Coronary artery (tissue), 2 donors: ENCODE measurements around the gene THSD7A.

Experiments used
- DNase-seq: peaks from one replicate; pipeline ENCODE4 v3.0.0-alpha.2; 2017; ENCODE audit warnings: low spot score
- H3K27ac ChIP-seq, 2 donors: fragments of 200-600 bp; sonication (generic); one replicate each; pipeline ENCODE4 v1.5.1; 2016 to 2019
- H3K4me3 ChIP-seq: fragments of 200-600 bp; sonication (generic); 2 replicates; pipeline ENCODE4 v1.5.1; 2016; ENCODE audit warnings: mild to moderate bottlenecking, moderate library complexity
- TF ChIP-seq, protein P1 (sequence below): fragments of 200-600 bp; sonication (generic); IDR thresholded peaks from one replicate; pipeline ENCODE4 v1.5.1; 2019; ENCODE audit warnings: antibody characterized with exemption

Gene THSD7A

DNA sequence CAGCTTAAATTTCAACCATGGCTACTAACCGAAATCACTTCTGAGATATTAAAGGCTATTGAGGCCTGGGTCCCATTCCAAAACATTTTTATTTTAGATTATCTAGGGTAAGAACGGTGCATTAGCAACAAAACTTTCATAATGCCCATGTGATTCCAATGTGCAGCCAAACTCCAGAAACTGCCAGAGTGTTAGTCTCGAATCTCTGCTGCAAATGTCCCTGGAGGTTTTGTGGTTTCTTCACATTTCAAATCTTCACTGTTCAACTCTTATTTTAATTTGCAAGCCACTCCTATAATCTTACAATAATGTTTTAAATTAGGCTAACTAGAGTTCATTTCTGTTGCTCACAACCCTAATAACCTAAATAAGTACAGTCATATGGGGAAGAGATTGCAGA lies 501.3 kb downstream of the THSD7A start:
- TF ChIP-seq, protein P1, sequence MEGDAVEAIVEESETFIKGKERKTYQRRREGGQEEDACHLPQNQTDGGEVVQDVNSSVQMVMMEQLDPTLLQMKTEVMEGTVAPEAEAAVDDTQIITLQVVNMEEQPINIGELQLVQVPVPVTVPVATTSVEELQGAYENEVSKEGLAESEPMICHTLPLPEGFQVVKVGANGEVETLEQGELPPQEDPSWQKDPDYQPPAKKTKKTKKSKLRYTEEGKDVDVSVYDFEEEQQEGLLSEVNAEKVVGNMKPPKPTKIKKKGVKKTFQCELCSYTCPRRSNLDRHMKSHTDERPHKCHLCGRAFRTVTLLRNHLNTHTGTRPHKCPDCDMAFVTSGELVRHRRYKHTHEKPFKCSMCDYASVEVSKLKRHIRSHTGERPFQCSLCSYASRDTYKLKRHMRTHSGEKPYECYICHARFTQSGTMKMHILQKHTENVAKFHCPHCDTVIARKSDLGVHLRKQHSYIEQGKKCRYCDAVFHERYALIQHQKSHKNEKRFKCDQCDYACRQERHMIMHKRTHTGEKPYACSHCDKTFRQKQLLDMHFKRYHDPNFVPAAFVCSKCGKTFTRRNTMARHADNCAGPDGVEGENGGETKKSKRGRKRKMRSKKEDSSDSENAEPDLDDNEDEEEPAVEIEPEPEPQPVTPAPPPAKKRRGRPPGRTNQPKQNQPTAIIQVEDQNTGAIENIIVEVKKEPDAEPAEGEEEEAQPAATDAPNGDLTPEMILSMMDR: no peak
- Histone ChIP-seq H3K27ac (no peak overlapping the region), H3K4me3 (no peak overlapping the region)
- no peak for DNase-seq

DNA sequence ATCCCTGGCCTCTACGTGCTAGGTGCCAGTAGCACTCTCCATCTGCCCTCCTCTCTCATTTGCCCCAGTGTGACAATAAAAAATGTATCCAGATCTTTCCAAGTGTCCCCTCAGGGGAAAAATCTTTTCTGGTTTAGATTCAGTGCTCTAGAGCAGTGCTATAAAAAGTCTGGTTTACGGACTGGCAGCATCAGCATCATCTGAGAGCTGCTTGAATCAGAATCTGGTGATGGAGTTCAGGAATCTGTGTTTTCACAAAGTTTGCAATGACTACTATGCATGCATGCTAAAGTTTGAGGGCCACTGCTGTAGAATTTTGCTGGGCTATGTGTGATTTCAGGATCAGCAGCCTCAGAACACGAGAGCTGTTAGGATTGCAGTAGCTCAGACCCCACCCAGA lies 501.8 kb downstream of the THSD7A start:
- Histone ChIP-seq H3K4me3 (no peak overlapping the region), H3K27ac (no peak overlapping the region)
- TF ChIP-seq, protein P1: no peak
- DNase-seq: no peak

DNA sequence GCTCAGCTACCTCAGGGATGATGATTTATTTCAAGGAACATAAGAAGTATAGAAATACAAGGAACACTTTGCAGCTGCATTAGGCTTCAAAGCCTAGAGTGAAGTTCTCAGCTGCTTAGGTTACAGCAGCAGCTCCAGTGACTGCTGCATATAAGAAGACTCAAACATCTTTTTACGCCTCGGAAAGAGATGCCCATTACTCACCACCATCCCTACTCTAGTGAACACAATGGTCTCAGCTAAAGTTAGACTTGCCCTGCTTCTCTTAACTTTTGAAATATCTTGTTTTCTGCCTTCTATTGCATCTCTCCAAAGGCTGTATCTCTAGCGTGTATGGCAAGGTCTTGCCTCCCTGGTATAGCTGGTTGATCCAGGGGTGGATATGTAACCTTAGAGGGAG lies 502.4 kb downstream of the THSD7A start:
- TF ChIP-seq, protein P1: no peak
- H3K4me3 ChIP-seq: no peak overlapping the region
- DNase-seq: no peak
- H3K27ac ChIP-seq: no peak overlapping the region

DNA sequence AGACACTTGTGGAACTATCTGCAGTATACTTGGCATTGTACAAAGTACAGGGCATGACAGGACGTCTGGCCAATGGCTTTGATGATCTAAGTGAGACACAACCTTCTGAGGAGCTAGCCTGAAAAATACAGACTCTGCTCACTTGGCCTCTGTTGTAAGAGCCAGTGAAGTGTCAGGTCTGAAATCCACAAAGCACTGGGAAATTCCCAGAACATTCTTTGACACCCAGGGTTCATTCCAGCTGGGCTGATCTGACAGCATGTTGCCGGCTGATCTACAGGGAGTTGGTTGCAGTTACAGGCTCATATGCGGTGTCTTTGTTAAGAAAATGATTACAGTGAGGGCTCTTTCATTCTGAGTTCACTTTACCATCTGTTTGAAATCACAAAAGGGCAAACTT lies 503.7 kb downstream of the THSD7A start:
- H3K27ac ChIP-seq: no peak overlapping the region
- no peak for DNase-seq
- no peak overlapping the region for H3K4me3 ChIP-seq
- TF ChIP-seq, protein P1: no peak

GRCh38 chr7:11327633-11328032 lies 504.4 kb downstream of the THSD7A start:
- H3K4me3 ChIP-seq: no peak overlapping the region
- H3K27ac ChIP-seq: no peak overlapping the region
- no peak for DNase-seq
- TF ChIP-seq, protein P1: no peak
